Neuronal stem cell (in vitro differentiated cells): ENCODE results near the gene FOXL2NB.

Experiments
- DNase-seq: peaks from one replicate; pipeline ENCODE4 v3.0.0-alpha.2; 2013; ENCODE audit warnings: low spot score
- H2AFZ ChIP-seq: one replicate; pipeline ENCODE4 v1.6.1; 2013; ENCODE audit warnings: mild to moderate bottlenecking, low read length, inconsistent platforms
- H2AK5ac ChIP-seq: 2 replicates; pipeline ENCODE4 v1.6.1; 2013; ENCODE audit warnings: low read depth, mild to moderate bottlenecking, inconsistent platforms, low read length, moderate library complexity, mixed read lengths
- H2BK120ac ChIP-seq: 2 replicates; pipeline ENCODE4 v1.6.1; 2013; ENCODE audit warnings: low read depth, mild to moderate bottlenecking, inconsistent platforms, low read length, moderate library complexity, mixed read lengths
- H2BK12ac ChIP-seq: one replicate; pipeline ENCODE4 v1.6.1; 2013; ENCODE audit warnings: low read length, inconsistent platforms
- H2BK15ac ChIP-seq: 2 replicates; pipeline ENCODE4 v1.6.1; 2013; ENCODE audit warnings: mild to moderate bottlenecking, low read length, inconsistent platforms, mixed read lengths
- H2BK5ac ChIP-seq: one replicate; pipeline ENCODE4 v1.6.1; 2013; ENCODE audit warnings: inconsistent platforms, mild to moderate bottlenecking, low read length, moderate library complexity
- H3K14ac ChIP-seq: one replicate; pipeline ENCODE4 v1.6.1; 2013; ENCODE audit warnings: low read length, inconsistent platforms
- H3K18ac ChIP-seq: 2 replicates; pipeline ENCODE4 v1.6.1; 2013; ENCODE audit warnings: low read length, inconsistent platforms
- H3K23ac ChIP-seq: 2 replicates; pipeline ENCODE4 v1.6.1; 2013; ENCODE audit warnings: low read depth, mild to moderate bottlenecking, mixed read lengths, low read length, inconsistent platforms; ENCODE audit not compliant: poor library complexity
- H3K27ac ChIP-seq: replicated peaks from 3 replicates; pipeline ENCODE4 v1.5.1; 2013; ENCODE audit warnings: low read length, inconsistent platforms
- H3K27me3 ChIP-seq, 3 experiments: 2 replicates each; pipeline ENCODE4 v1.6.1; 2013; ENCODE audit warnings: low read length in 3 of 3, mild to moderate bottlenecking in 2 of 3, inconsistent platforms in 1 of 3, low read depth in 1 of 3, mixed read lengths in 1 of 3, moderate library complexity in 1 of 3; ENCODE audit not compliant: control insufficient read depth in 3 of 3, insufficient read depth in 3 of 3
- H3K36me3 ChIP-seq, 2 donors: replicated peaks in 1 of 2; 2 replicates each; pipeline ENCODE4 v1.6.1; 2013; ENCODE audit warnings: low read length in 2 of 2; ENCODE audit not compliant: control insufficient read depth in 2 of 2, insufficient read depth in 2 of 2
- H3K4ac ChIP-seq: 2 replicates; pipeline ENCODE4 v1.6.1; 2013; ENCODE audit warnings: inconsistent platforms, mild to moderate bottlenecking, low read length, moderate library complexity
- H3K4me1 ChIP-seq, 2 donors: 1 replicate in 1 of 2; 2 replicates in 1 of 2; pipeline ENCODE4 v1.6.1; 2013; ENCODE audit warnings: low read length in 2 of 2, low read depth in 1 of 2; ENCODE audit not compliant: control insufficient read depth in 2 of 2, insufficient read depth in 1 of 2
- H3K4me2 ChIP-seq: one replicate; pipeline ENCODE4 v1.6.1; 2013; ENCODE audit warnings: mild to moderate bottlenecking, low read length, inconsistent platforms; ENCODE audit not compliant: insufficient read depth, poor library complexity, severe bottlenecking
- H3K4me3 ChIP-seq, 2 donors: 2 replicates each; pipeline ENCODE4 v1.5.1; 2013; ENCODE audit warnings: low read length in 2 of 2, mild to moderate bottlenecking in 2 of 2, inconsistent platforms in 1 of 2, moderate library complexity in 1 of 2
- H3K79me1 ChIP-seq: one replicate; pipeline ENCODE4 v1.6.1; 2013; ENCODE audit warnings: low read depth, mild to moderate bottlenecking, inconsistent platforms, low read length, moderate library complexity
- H3K9ac ChIP-seq: one replicate; pipeline ENCODE4 v1.6.1; 2013; ENCODE audit warnings: mild to moderate bottlenecking, low read depth, low read length, inconsistent platforms; ENCODE audit not compliant: poor library complexity
- H3K9me3 ChIP-seq, 2 donors: replicated peaks in 1 of 2; 2 replicates each; pipeline versions ENCODE3 to v1.6.1; 2013; ENCODE audit warnings: low read length in 2 of 2, mild to moderate bottlenecking in 2 of 2, inconsistent platforms in 1 of 2, low read depth in 1 of 2, mixed read lengths in 1 of 2, moderate library complexity in 1 of 2; ENCODE audit not compliant: control insufficient read depth in 2 of 2, insufficient read depth in 1 of 2
- H4K8ac ChIP-seq: one replicate; pipeline ENCODE4 v1.6.1; 2013; ENCODE audit warnings: low read depth, mild to moderate bottlenecking, inconsistent platforms, low read length, moderate library complexity
- H4K91ac ChIP-seq: one replicate; pipeline ENCODE4 v1.6.1; 2013; ENCODE audit warnings: low read length, low read depth, mild to moderate bottlenecking, inconsistent platforms; ENCODE audit not compliant: poor library complexity
- WGBS, 2 donors: extraction: QIAGEN DNeasy Blood & Tissue Kit; methylation state at CpG; one replicate each; pipeline ENCODE4 v1.1.7; 2013; ENCODE audit warnings: missing lambda C conversion rate in 2 of 2, mixed read lengths in 1 of 2; ENCODE audit not compliant: insufficient read length in 2 of 2, insufficient replicate concordance in 1 of 2; ENCODE audit errors: extremely low coverage in 2 of 2; 5-methylcytosine and 5-hydroxymethylcytosine counted together

Gene FOXL2NB

GRCh38 chr3:138940446-138940845, 6.6 kb upstream of the FOXL2NB start:
- Histone ChIP-seq H3K4me1 (peaks cover 11 to 24% of the 10 kb centered on the region in 2 donors), H3K27ac (no peak overlapping the region), H2BK5ac (no peak overlapping the region), H3K9me3 (peaks cover 2 to 9% of the 10 kb centered on the region in 2 donors), H3K27me3 (peaks cover 53 to 99% (median 95%) of the 10 kb centered on the region in 3 experiments), H3K4me2 (no peak overlapping the region), H3K18ac (no peak overlapping the region), H2BK15ac (no peak overlapping the region), H4K91ac (no peak overlapping the region), H3K4me3 (peak overlapping the region in 1 of 2 donors; percentile 10), H3K14ac (no peak overlapping the region), H2AFZ (no peak overlapping the region), H3K23ac (no peak overlapping the region), H3K4ac (no peak overlapping the region), H2BK120ac (no peak overlapping the region), H3K79me1 (no peaks in the 10 kb centered on the region), H2BK12ac (no peak overlapping the region), H2AK5ac (no peak overlapping the region), H4K8ac (no peak overlapping the region), H3K9ac (no peak overlapping the region), H3K36me3 (no peaks in the 10 kb centered on the region)
- WGBS, 2 donors, result no CpG with 5 or more reads among the region's 6 CpGs
- DNase-seq, result no peak

- Histone ChIP-seq H2AK5ac (no peak overlapping the region), H4K8ac (no peak overlapping the region), H3K4me1 (peaks cover 11 to 24% of the 10 kb centered on the region in 2 donors), H3K4ac (no peak overlapping the region), H2AFZ (no peak overlapping the region), H3K4me3 (no peak overlapping the region), H3K27ac (no peak overlapping the region), H3K9ac (no peak overlapping the region), H3K36me3 (no peaks in the 10 kb centered on the region), H3K4me2 (no peak overlapping the region), H2BK5ac (no peak overlapping the region), H2BK120ac (no peak overlapping the region), H3K79me1 (no peaks in the 10 kb centered on the region), H3K14ac (no peak overlapping the region), H3K9me3 (peaks cover 2 to 9% of the 10 kb centered on the region in 2 donors), H3K18ac (no peak overlapping the region), H3K23ac (no peak overlapping the region), H2BK12ac (no peak overlapping the region), H3K27me3 (peaks cover 57 to 99% (median 99%) of the 10 kb centered on the region in 3 experiments), H4K91ac (no peak overlapping the region), H2BK15ac (no peak overlapping the region)
- WGBS, 2 donors, result no CpG with 5 or more reads among the region's 7 CpGs
- DNase-seq, result peak; percentile 59
Measured at GRCh38 chr3:138941259-138941885, 5.6 kb upstream of the FOXL2NB start.

GRCh38 chr3:138942271-138942670, 4.7 kb upstream of the FOXL2NB start:
- Histone ChIP-seq H3K27me3 (peaks cover 50 to 99% (median 99%) of the 10 kb centered on the region in 3 experiments), H2AK5ac (no peak overlapping the region), H3K18ac (no peak overlapping the region), H3K9me3 (peaks cover 2 to 3% of the 10 kb centered on the region in 2 donors), H3K4me1 (peaks cover 11 to 25% of the 10 kb centered on the region in 2 donors), H2BK120ac (no peak overlapping the region), H2BK5ac (no peak overlapping the region), H2BK15ac (no peak overlapping the region), H3K79me1 (no peaks in the 10 kb centered on the region), H3K4me2 (no peak overlapping the region), H3K14ac (no peak overlapping the region), H3K9ac (no peak overlapping the region), H2AFZ (no peak overlapping the region), H3K4ac (no peak overlapping the region), H3K4me3 (no peak overlapping the region), H2BK12ac (no peak overlapping the region), H4K91ac (no peak overlapping the region), H4K8ac (no peak overlapping the region), H3K23ac (no peak overlapping the region), H3K36me3 (no peaks in the 10 kb centered on the region), H3K27ac (no peak overlapping the region)
- WGBS, 2 donors, result no CpG with 5 or more reads among the region's 4 CpGs
- no peak for DNase-seq

- Histone ChIP-seq H3K79me1 (no peaks in the 10 kb centered on the region), H2BK15ac (no peak overlapping the region), H3K4me3 (no peak overlapping the region), H3K4ac (no peak overlapping the region), H2BK12ac (no peak overlapping the region), H2BK120ac (no peak overlapping the region), H3K23ac (peak overlapping the region; percentile 23), H3K9ac (no peak overlapping the region), H3K4me2 (no peak overlapping the region), H2AK5ac (no peak overlapping the region), H3K27ac (no peak overlapping the region), H2BK5ac (no peak overlapping the region), H2AFZ (no peak overlapping the region), H3K14ac (peak overlapping the region; percentile 6), H3K27me3 (peaks cover 45 to 99% (median 99%) of the 10 kb centered on the region in 3 experiments), H3K18ac (peak overlapping the region; percentile 33), H3K36me3 (no peaks in the 10 kb centered on the region), H3K9me3 (peaks cover 0 to 2% of the 10 kb centered on the region in 2 donors), H4K91ac (no peak overlapping the region), H4K8ac (no peak overlapping the region), H3K4me1 (peaks cover 10 to 24% of the 10 kb centered on the region in 2 donors)
- no peak for DNase-seq
- no CpG with 5 or more reads among the region's 25 CpGs for WGBS, 2 donors
Measured at GRCh38 chr3:138942861-138943623, 4.0 kb upstream of the FOXL2NB start.
